Gastrocnemius medialis (tissue), 4 donors: ENCODE measurements around the gene SMCO2. TPM values are rescaled to one million over a fixed set of nuclear protein-coding genes. Genes with fewer than 3 reads are reported as not detected.

Experiments
- ATAC-seq, 2 donors: fragments of 150-250 bp; one replicate each; pipeline ENCODE4 v1.9.1; 2016
- DNase-seq, 2 donors: peaks; one replicate each; pipeline ENCODE4 v3.0.0-alpha.2; 2019
- H3K27ac ChIP-seq, 4 donors: fragments of 200-600 bp; sonication (generic); 1 replicate in 1 of 4; 2 replicates in 3 of 4; pipeline ENCODE4 v1.5.1; 2016 to 2018; ENCODE audit warnings: mild to moderate bottlenecking in 2 of 4, moderate library complexity in 1 of 4
- H3K27me3 ChIP-seq, 3 donors: fragments of 200-600 bp; sonication (generic) in 2 of 3; 1 replicate in 1 of 3; 2 replicates in 2 of 3; pipeline versions ENCODE4 v1.5.1 to v1.6.0; 2016 to 2019; ENCODE audit warnings: mild to moderate bottlenecking in 1 of 3, moderate library complexity in 1 of 3
- H3K36me3 ChIP-seq, 2 donors: fragments of 200-600 bp; sonication (generic) in 1 of 2; one replicate each; pipeline ENCODE4 v1.5.1; 2017 to 2018
- H3K4me1 ChIP-seq, 2 donors: fragments of 200-600 bp; sonication (generic) in 1 of 2; one replicate each; pipeline ENCODE4 v1.5.1; 2016 to 2017; ENCODE audit warnings: mild to moderate bottlenecking in 2 of 2
- H3K4me3 ChIP-seq, 4 donors: fragments of 200-600 bp; sonication (generic) in 3 of 4; 1 replicate in 1 of 4; 2 replicates in 3 of 4; pipeline ENCODE4 v1.5.1; 2016 to 2019; ENCODE audit warnings: mild to moderate bottlenecking in 2 of 4
- H3K9me3 ChIP-seq, 3 donors: fragments of 200-600 bp; sonication (generic) in 2 of 3; 1 replicate in 1 of 3; 2 replicates in 2 of 3; pipeline ENCODE4 v1.5.1; 2016 to 2019
- POLR2A ChIP-seq, 2 donors: fragments of 450-650 bp; IDR thresholded peaks; one replicate each; pipeline ENCODE4 v1.6.1; 2017; ENCODE audit warnings: antibody characterized with exemption in 2 of 2, mild to moderate bottlenecking in 2 of 2, moderate library complexity in 2 of 2
- in situ Hi-C, 4 donors: fragments of 200-750 bp; cut with MboI; loops; one replicate each; pipeline versions ENCODE4 v1.15.0 to v1.8.0; 2017; ENCODE audit warnings: low sequenced_read_pairs in 4 of 4
- intact Hi-C: fragments of 100-400 bp; cut with DNase I; formaldehyde crosslinking; loops from one replicate; pipeline ENCODE4 v1.15.1; 2023; ENCODE audit warnings: low total_unique reads
- total RNA-seq, 4 donors: library from RNA; depleted of rRNA; stranded (reverse); fragments of >200 nt; gene quantifications; one replicate each; pipeline versions ENCODE4 v1.1.0 to v1.2.3, GENCODE V29; 2016
- TF ChIP-seq, protein P1 (sequence below), 5 experiments: fragments of 450-650 bp in 3 of 5; fragments of 200-600 bp in 2 of 5; sonication (generic) in 2 of 5; IDR thresholded peaks in 4 of 5; conservative IDR thresholded peaks in 1 of 5; 1 replicate in 4 of 5; 2 replicates in 1 of 5; pipeline ENCODE4 v1.5.1; 2016 to 2019; ENCODE audit warnings: antibody characterized with exemption in 5 of 5, mild to moderate bottlenecking in 3 of 5, moderate library complexity in 3 of 5

The SMCO2 gene
- total RNA-seq, 4 donors from 2014 or later = not detected

DNA sequence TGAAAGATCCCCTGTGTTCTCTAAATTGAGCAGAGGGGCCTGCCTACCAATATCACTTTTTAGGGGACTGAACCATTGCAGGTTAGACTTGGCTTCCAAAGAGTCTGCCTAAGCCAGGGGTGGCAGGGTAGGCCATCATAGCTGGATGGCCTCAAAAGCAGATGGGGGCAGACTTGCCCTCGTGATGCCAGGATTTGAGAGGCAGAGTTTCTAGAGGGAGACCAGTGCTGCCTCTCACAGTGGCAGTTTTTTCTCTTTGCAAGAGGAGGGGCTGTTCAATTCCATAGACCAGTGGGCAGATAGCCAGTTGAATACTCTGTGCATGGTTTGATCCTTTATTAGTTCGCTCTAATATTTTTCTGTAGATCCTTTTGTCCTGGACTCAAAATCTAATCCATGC lies 23.8 kb upstream of the SMCO2 start:
- in situ Hi-C loops = loop anchor here in 1 of 4 donors (5.0 kb wide), 1 partner anchor 230 kb away; no protein-coding TSS in a partner anchor
- H3K4me3 ChIP-seq = no peak overlapping the region
- no peaks in the 10 kb centered on the region for H3K27me3 ChIP-seq
- no peaks in the 10 kb centered on the region for H3K9me3 ChIP-seq
- no peak for ATAC-seq
- no peak for DNase-seq
- intact Hi-C loops = no loop called here
- H3K36me3 ChIP-seq = no peaks in the 10 kb centered on the region
- no peaks in the 10 kb centered on the region for H3K4me1 ChIP-seq
- TF ChIP-seq, protein P1, sequence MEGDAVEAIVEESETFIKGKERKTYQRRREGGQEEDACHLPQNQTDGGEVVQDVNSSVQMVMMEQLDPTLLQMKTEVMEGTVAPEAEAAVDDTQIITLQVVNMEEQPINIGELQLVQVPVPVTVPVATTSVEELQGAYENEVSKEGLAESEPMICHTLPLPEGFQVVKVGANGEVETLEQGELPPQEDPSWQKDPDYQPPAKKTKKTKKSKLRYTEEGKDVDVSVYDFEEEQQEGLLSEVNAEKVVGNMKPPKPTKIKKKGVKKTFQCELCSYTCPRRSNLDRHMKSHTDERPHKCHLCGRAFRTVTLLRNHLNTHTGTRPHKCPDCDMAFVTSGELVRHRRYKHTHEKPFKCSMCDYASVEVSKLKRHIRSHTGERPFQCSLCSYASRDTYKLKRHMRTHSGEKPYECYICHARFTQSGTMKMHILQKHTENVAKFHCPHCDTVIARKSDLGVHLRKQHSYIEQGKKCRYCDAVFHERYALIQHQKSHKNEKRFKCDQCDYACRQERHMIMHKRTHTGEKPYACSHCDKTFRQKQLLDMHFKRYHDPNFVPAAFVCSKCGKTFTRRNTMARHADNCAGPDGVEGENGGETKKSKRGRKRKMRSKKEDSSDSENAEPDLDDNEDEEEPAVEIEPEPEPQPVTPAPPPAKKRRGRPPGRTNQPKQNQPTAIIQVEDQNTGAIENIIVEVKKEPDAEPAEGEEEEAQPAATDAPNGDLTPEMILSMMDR (IDR thresholded peaks at IDR 0.05 in 4 of 5, conservative IDR thresholded peaks at IDR 0.05 in 1 of 5) = no peak
- TF ChIP-seq POLR2A (IDR thresholded peaks at IDR 0.05) = no peak
- H3K27ac ChIP-seq = no peak overlapping the region

DNA sequence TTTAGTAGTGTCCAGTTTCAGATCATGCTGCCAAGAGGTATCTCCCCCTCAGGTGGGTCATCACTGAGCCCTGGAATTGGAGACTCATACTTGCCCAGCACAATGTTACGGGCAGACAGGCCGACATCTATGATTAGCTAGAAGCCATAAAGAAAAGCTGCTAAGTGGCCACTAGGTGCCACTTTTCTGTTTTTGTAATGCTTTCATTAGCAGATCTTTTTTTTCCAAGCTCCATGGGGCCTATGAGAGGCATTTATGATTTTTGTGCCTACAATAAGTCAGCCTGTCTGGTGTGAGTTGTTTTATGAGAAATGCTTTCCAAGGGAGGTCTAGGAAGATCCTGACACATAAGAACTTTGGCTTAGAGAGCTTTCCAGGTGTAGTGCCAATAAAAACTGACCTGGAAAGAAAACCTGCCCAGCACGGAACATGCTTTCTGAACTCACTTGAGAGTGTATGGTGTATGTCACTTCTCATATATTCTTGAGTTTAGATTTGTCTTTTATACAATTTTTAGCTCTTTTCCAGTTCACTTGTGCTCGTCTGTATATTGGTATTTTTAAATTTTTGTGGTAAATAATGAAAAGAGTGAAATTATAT lies 21.8 kb upstream of the SMCO2 start:
- intact Hi-C loops (no loop called here), in situ Hi-C loops (loop anchor here in 1 of 4 donors (5.0 kb wide), 1 partner anchor 228 kb away; no protein-coding TSS in a partner anchor)
- DNase-seq (no peak), ATAC-seq (peak; percentile 50 to 79)
- no peak overlapping the region for H3K27ac ChIP-seq
- no peaks in the 10 kb centered on the region for H3K27me3 ChIP-seq
- no peaks in the 10 kb centered on the region for H3K9me3 ChIP-seq
- no peak overlapping the region for H3K4me3 ChIP-seq
- no peaks in the 10 kb centered on the region for H3K36me3 ChIP-seq
- TF ChIP-seq, protein P1 (IDR thresholded peaks at IDR 0.05 in 4 of 5, conservative IDR thresholded peaks at IDR 0.05 in 1 of 5) = peak in 4 of 5 experiments; percentile 23 to 58 (median 38)
- TF ChIP-seq POLR2A (IDR thresholded peaks at IDR 0.05) = no peak
- no peaks in the 10 kb centered on the region for H3K4me1 ChIP-seq

DNA sequence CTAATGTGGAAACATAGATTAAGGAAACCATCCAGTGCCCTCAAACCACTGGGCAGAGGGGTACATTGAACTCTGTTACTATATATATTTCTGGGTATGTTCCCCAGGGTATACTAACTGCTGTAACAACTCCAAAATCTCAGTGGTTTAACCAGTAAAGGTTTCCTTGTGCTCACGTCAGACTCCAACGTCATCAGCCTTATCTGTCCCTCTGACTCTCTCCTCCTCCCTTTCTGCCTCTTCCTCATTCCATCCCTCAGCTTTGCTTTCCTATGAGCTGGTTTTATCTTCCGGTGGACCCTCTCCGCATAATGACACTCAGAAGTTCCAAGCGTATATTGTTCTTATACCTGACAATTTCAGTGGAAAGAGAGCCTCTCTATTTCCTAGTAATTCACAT lies 21.2 kb upstream of the SMCO2 start:
- ATAC-seq = no peak
- no peak for TF ChIP-seq POLR2A (IDR thresholded peaks at IDR 0.05)
- TF ChIP-seq, protein P1 (IDR thresholded peaks at IDR 0.05 in 4 of 5, conservative IDR thresholded peaks at IDR 0.05 in 1 of 5) = no peak
- intact Hi-C loops = no loop called here

DNA sequence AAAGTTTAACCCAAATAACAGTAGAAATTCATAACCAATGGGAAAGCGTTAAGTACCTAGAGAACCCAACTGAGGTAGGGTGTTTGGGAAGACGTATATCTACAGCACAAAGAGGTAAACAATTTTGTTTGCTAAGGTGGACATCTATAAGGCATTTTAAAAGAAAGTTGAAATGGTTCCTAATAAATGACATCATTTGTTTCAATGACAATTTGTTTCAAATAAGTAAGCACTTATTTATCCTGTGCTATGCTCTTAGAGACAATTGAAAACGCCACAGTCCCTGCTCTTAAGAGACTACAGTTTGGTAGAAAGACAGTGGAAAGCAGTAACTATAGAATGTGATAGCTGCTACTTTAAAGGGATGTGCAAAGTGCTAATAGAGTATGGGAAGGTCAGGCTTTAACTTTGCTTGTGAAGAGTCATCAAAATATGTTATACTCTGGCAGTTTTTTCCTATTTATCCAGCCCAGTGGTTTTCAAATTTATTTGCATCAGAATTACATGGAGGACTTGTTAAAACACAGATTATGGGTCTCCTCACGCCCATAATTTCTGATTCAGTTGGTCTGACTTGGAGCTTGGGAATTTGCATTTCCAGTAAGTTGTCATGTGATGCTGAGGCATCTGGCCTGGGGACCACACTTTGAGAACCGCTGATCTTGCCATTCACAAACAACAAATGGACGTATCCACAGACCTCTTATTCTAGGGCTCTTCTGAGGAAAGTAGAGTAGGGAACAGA lies 19.6 kb upstream of the SMCO2 start:
- H3K9me3 ChIP-seq = no peaks in the 10 kb centered on the region
- TF ChIP-seq, protein P1 (IDR thresholded peaks at IDR 0.05 in 4 of 5, conservative IDR thresholded peaks at IDR 0.05 in 1 of 5) = no peak
- H3K4me1 ChIP-seq = no peaks in the 10 kb centered on the region
- H3K27ac ChIP-seq = no peak overlapping the region
- no peak for ATAC-seq
- in situ Hi-C loops (no loop called here), intact Hi-C loops (no loop called here)
- DNase-seq = no peak
- H3K4me3 ChIP-seq = no peak overlapping the region
- H3K36me3 ChIP-seq = no peaks in the 10 kb centered on the region
- no peaks in the 10 kb centered on the region for H3K27me3 ChIP-seq

More for the DNA sequence above, 21.2 kb upstream of the SMCO2 start:
- Histone ChIP-seq H3K4me3 (no peak overlapping the region), H3K9me3 (no peaks in the 10 kb centered on the region), H3K27me3 (no peaks in the 10 kb centered on the region), H3K36me3 (no peaks in the 10 kb centered on the region), H3K4me1 (no peaks in the 10 kb centered on the region), H3K27ac (no peak overlapping the region)
- no peak for DNase-seq
- in situ Hi-C loops = no loop called here
